Measurements from ENCODE around the gene FNDC3A.

Gene FNDC3A

GRCh38 chr13:49220036-49220855 is 244.5 kb downstream of the FNDC3A start, which contains the start of gene MLNR:
Gene MLNR, plus strand, starts transcription at chr13:49220338. Its CDS starts 0 bp downstream, at chr13:49220338.
- peak; percentile 40 for DNase-seq

GRCh38 chr13:49220856-49221589 is 245.3 kb downstream of the FNDC3A start:
- no peak for DNase-seq

- no peak for DNase-seq
These were observed 245.9 kb downstream of the FNDC3A start for GRCh38 chr13:49221590-49221965.

GRCh38 chr13:49225223-49226042 is 249.7 kb downstream of the FNDC3A start:
- DNase-seq: no peak

GRCh38 chr13:49226613-49227012 is 250.9 kb downstream of the FNDC3A start:
- no peak for DNase-seq

GRCh38 chr13:49234741-49235140 is 259.0 kb downstream of the FNDC3A start:
- no peak for DNase-seq

- DNase-seq: no peak
These were observed 260.2 kb downstream of the FNDC3A start for GRCh38 chr13:49235856-49236431.

- no peak for DNase-seq
These were observed 262.9 kb downstream of the FNDC3A start for GRCh38 chr13:49238621-49239020.

GRCh38 chr13:49240017-49240416 is 264.3 kb downstream of the FNDC3A start:
- peak; percentile 36 for DNase-seq

- no peak for DNase-seq
These were observed 265.6 kb downstream of the FNDC3A start for GRCh38 chr13:49241296-49241695.

- DNase-seq: no peak
These were observed 269.4 kb downstream of the FNDC3A start for GRCh38 chr13:49245101-49245500.

- DNase-seq: no peak
These were observed 271.3 kb downstream of the FNDC3A start for GRCh38 chr13:49246850-49247642.

GRCh38 chr13:49247643-49248621 is 272.2 kb downstream of the FNDC3A start, which contains the start of gene CDADC1:
Gene CDADC1, plus strand, starts transcription at chr13:49247925. Its CDS starts 113 bp downstream, at chr13:49248038.
- peak; percentile 96 for DNase-seq

GRCh38 chr13:49248622-49249002 is 272.9 kb downstream of the FNDC3A start:
- no peak for DNase-seq

GRCh38 chr13:49251326-49251725 is 275.6 kb downstream of the FNDC3A start:
- DNase-seq: no peak

GRCh38 chr13:49253310-49253709 is 277.6 kb downstream of the FNDC3A start:
- no peak for DNase-seq

- DNase-seq: no peak
These were observed 278.3 kb downstream of the FNDC3A start for GRCh38 chr13:49254007-49254406.

GRCh38 chr13:49256841-49257240 is 281.1 kb downstream of the FNDC3A start:
- peak; percentile 76 for DNase-seq

- DNase-seq: no peak
These were observed 282.5 kb downstream of the FNDC3A start for GRCh38 chr13:49258089-49258796.
